OCI-LY7 (cell line): ENCODE measurements around the gene SNX13.

Experiments
- CTCF ChIP-seq: fragments of 200-600 bp; sonication (generic); conservative IDR thresholded peaks from 2 replicates; pipeline ENCODE4 v1.5.1; 2014; ENCODE audit warnings: mild to moderate bottlenecking, antibody characterized with exemption, low read length, moderate library complexity, mixed read lengths
- EZH2phosphoT487 ChIP-seq: fragments of 200-600 bp; sonication (generic); IDR thresholded peaks from 2 replicates; pipeline ENCODE4 v1.6.1; 2018; ENCODE audit warnings: low read depth, borderline replicate concordance, mild to moderate bottlenecking, mixed run types, antibody characterized with exemption, low read length, moderate library complexity, mixed read lengths

GRCh38 chr7:17832242-17832641, 108.1 kb downstream of the SNX13 start:
- no peak for TF ChIP-seq EZH2phosphoT487
- TF ChIP-seq CTCF: no peak
